ENCODE results near the gene MEF2C. TPM values are rescaled to one million over a fixed set of nuclear protein-coding genes. Genes with fewer than 3 reads are reported as not detected.

The MEF2C gene
- total RNA-seq, 1 experiment from 2014 or later: 13.0 TPM

DNA sequence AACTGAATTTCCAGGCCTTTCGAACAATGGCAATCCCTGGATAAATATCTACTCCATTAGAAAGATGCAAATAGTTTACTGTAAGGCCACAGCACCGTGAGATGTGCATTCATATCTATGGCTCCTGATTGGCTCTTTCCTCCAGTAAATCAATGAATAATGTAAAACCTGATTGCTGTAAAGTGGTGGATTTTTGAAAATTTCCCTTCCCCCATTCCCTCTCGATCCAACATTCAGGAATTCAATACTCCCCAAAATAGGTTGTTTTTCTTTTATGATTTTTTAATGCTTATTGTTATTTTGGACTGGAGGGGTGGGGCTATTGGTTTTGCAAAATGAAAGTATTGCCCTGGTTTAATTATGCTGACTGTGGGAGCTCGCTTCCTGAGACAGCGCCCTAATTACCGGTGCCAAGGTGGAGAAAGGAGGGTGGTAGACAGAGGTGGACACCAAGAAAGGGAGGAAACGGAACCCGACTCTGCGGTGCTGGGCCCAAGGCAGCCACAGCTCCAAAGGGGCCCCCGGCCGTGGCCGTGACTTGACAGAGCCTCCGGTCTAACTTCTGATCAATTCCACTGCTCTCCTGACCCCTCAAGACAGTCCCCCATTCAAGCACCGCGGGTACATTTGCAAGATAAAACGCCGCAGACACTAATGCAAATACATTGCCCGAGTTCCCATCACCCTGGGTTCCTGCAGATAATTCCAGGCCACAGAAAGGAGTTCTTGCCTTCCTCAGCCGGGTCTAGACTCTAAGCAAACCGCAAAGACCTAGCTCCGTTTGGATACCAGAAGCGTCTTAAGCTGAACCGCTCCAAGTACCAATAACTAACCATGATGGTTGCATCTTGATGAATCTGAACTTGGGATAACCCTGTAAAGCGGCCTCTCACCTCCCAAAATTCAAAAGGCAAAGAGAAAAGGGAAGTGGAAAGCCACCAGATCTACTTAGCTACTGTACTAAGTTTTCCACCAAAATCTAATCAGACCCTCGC is 211.2 kb downstream of the MEF2C start (continued):
- no peak for TF ChIP-seq JUND (IDR thresholded peaks at IDR 0.05)

DNA sequence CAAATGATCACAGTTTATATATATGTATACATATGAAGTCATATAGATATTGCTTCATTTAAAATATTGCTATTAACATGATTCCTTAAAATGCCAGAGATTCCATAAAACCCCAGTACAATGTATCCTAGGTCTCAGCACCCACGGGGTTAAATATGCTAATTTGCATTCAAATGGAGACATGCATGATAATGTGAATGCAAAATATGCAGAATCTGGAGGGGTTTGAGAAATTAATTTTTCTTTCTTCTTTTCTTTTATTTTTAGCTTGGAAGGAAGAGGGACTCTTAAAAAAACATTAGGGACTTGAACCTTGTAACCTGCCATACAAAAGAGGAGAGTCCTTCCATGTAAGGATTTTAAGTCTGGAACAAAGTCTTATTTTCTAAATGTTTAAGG is 211.9 kb downstream of the MEF2C start:
- CTCF ChIA-PET: no interaction called here
- H3K9me2 ChIP-seq (ENCODE audit: insufficient read depth): no peaks in the 10 kb centered on the region
- no peaks in the 10 kb centered on the region for H3K4me1 ChIP-seq (ENCODE audit: control insufficient read depth in 1 of 2, insufficient read depth in 2 of 2, low read length in 2 of 2)
- intact Hi-C loops (cut with micrococcal nuclease): no loop called here
- H3K9ac ChIP-seq (ENCODE audit: low read length): no peak overlapping the region
- no TSS peak for BruUV-seq (replicated peaks)
- no peak for TF ChIP-seq SRF (IDR thresholded peaks at IDR 0.05; ENCODE audit: low read depth)
- TF ChIP-seq EGR1 (IDR thresholded peaks at IDR 0.05; ENCODE audit: low read depth): no peak
- no peak for TF ChIP-seq SIN3A (IDR thresholded peaks at IDR 0.05; ENCODE audit: low read depth)
- no peak for TF ChIP-seq RAD21 (IDR thresholded peaks at IDR 0.05; ENCODE audit: low read depth)
- TF ChIP-seq ZFX (IDR thresholded peaks at IDR 0.05): no peak
- TF ChIP-seq, protein P1, sequence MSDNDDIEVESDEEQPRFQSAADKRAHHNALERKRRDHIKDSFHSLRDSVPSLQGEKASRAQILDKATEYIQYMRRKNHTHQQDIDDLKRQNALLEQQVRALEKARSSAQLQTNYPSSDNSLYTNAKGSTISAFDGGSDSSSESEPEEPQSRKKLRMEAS (IDR thresholded peaks at IDR 0.05): no peak
- no peak for TF ChIP-seq TCF7L2 (IDR thresholded peaks at IDR 0.05; ENCODE audit: borderline replicate concordance, extremely low read depth, insufficient read depth, insufficient read length)
- TF ChIP-seq ELF1 (IDR thresholded peaks at IDR 0.05; ENCODE audit: borderline replicate concordance, low read depth): no peak
- TF ChIP-seq, protein P2, sequence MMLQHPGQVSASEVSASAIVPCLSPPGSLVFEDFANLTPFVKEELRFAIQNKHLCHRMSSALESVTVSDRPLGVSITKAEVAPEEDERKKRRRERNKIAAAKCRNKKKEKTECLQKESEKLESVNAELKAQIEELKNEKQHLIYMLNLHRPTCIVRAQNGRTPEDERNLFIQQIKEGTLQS (IDR thresholded peaks at IDR 0.05): no peak
- TF ChIP-seq EZH2 (IDR thresholded peaks at IDR 0.05): no peak
- TF ChIP-seq YY1 (IDR thresholded peaks at IDR 0.05; ENCODE audit: extremely low read depth, insufficient replicate concordance, low read depth, low read length): no peak
- no peak for TF ChIP-seq FOSL1 (IDR thresholded peaks at IDR 0.05; ENCODE audit: low read depth)
- TF ChIP-seq ZNF274 (IDR thresholded peaks at IDR 0.05; ENCODE audit: low read depth, low read length): no peak
- TF ChIP-seq, protein P3, sequence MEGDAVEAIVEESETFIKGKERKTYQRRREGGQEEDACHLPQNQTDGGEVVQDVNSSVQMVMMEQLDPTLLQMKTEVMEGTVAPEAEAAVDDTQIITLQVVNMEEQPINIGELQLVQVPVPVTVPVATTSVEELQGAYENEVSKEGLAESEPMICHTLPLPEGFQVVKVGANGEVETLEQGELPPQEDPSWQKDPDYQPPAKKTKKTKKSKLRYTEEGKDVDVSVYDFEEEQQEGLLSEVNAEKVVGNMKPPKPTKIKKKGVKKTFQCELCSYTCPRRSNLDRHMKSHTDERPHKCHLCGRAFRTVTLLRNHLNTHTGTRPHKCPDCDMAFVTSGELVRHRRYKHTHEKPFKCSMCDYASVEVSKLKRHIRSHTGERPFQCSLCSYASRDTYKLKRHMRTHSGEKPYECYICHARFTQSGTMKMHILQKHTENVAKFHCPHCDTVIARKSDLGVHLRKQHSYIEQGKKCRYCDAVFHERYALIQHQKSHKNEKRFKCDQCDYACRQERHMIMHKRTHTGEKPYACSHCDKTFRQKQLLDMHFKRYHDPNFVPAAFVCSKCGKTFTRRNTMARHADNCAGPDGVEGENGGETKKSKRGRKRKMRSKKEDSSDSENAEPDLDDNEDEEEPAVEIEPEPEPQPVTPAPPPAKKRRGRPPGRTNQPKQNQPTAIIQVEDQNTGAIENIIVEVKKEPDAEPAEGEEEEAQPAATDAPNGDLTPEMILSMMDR (IDR thresholded peaks at IDR 0.05 in 2 of 3, conservative IDR thresholded peaks at IDR 0.05 in 1 of 3; ENCODE audit: borderline replicate concordance in 1 of 3, insufficient read depth in 1 of 3, low read depth in 2 of 3, low read length in 2 of 3): no peak
- no peak for TF ChIP-seq POLR2A (IDR thresholded peaks at IDR 0.05; ENCODE audit: borderline replicate concordance, extremely low read depth, insufficient read depth, insufficient read length)
- no peaks in the 10 kb centered on the region for H4K20me1 ChIP-seq (ENCODE audit: insufficient read depth)
- H3K9me3 ChIP-seq (ENCODE audit: control insufficient read depth in 1 of 2, insufficient read depth in 1 of 2, low read depth in 1 of 2, low read length in 2 of 2): no peaks in the 10 kb centered on the region
- POLR2A ChIA-PET: no interaction called here
- no peaks in the 10 kb centered on the region for H3K27me3 ChIP-seq (ENCODE audit: insufficient read depth, low read length)
- no peak overlapping the region for H3K27ac ChIP-seq (ENCODE audit: low read depth, low read length)
- no peak overlapping the region for H3K4me2 ChIP-seq (ENCODE audit: low read length)
- ATAC-seq (no peak), DNase-seq (ENCODE audit: low read depth, low spot score) (no peak)
- H3K36me3 ChIP-seq (ENCODE audit: control insufficient read depth in 1 of 2, insufficient read depth in 2 of 2, low read length in 2 of 2): no peaks in the 10 kb centered on the region
- H3K79me2 ChIP-seq (ENCODE audit: insufficient read depth, low read length): no peaks in the 10 kb centered on the region
- RAD21 ChIA-PET (ENCODE audit: low non-redundant PET in 1 of 2, low total read pairs in 2 of 2, uncharacterized antibody in 2 of 2, unreplicated experiment in 2 of 2): no interaction called here
- no peak overlapping the region for H3K4me3 ChIP-seq (replicated peaks in 1 of 2; ENCODE audit: low read depth in 1 of 2, low read length in 2 of 2)
- H2AFZ ChIP-seq (ENCODE audit: low read depth, low read length, poor library complexity, severe bottlenecking): no peak overlapping the region
